SK-MEL-5 (cell line): ENCODE results near the gene ZFYVE28. TPM values are rescaled to one million over a fixed set of nuclear protein-coding genes. Genes with fewer than 3 reads are reported as not detected.

Experiments used
- DNase-seq: peaks from one replicate; pipeline ENCODE4 v3.0.0-alpha.2; 2016; ENCODE audit warnings: low read depth, low spot score
- in situ Hi-C: cut with HindIII; loops from 2 replicates; pipeline ENCODE4 v1.10.0; 2016; ENCODE audit warnings: low sequenced_read_pairs, high pct_unique_total_duplicates, low pct_unique_long_range_greater_than_20kb
- total RNA-seq: library from RNA; depleted of rRNA; stranded (reverse); fragments of >200 nt; shearing (Covaris generic); gene quantifications from 2 replicates; pipeline ENCODE4 v1.2.3, GENCODE V29; 2014

Gene ZFYVE28
- total RNA-seq, 1 experiment from 2014 or later = 3.1 TPM

DNA sequence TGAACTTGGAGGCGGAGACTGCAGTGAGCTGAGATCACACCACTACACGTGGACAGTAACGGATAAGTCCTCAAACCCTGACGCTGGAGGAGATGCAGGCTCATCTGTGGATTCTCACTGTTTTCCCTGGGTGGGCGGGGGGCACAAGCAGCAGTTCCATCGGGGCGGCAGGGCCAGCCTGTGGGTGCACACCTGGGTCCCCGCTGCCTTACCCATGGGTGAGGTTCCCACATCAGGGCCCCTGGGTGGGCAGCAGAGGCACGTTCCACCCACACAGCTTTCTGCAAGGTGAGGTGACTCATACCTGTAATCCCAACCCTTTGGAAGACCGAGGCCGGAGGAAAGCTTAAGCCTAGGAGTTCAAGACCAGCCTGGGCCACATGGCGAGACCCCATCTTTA, 100.0 kb downstream of the ZFYVE28 start:
- in situ Hi-C loops = no loop called here
- DNase-seq = no peak

DNA sequence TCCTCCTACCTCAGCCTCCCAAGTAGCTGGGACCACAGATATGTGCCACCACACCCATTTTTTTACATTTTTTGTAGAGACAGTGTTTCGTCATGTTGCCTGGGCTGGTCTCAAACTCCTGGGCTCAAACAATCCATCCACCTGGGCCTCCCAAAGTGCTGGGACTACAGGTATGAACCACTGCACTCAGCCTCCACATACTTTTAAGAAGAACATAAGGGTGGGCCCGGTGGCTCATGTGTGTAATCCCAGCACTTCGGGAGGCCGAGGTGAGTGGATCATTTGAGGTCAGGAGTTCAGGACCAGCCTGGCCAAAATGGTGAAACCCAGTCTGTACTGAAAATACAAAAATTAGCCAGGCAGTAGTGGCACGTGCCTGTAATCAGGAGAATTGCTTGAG, 105.1 kb downstream of the ZFYVE28 start:
- in situ Hi-C loops = no loop called here
- DNase-seq = no peak

- in situ Hi-C loops = no loop called here
- DNase-seq = no peak
Measured at GRCh38 chr4:2306773-2307410, 111.6 kb downstream of the ZFYVE28 start.

- in situ Hi-C loops = no loop called here
- DNase-seq = no peak
Measured at GRCh38 chr4:2305766-2306501, 112.5 kb downstream of the ZFYVE28 start.

DNA sequence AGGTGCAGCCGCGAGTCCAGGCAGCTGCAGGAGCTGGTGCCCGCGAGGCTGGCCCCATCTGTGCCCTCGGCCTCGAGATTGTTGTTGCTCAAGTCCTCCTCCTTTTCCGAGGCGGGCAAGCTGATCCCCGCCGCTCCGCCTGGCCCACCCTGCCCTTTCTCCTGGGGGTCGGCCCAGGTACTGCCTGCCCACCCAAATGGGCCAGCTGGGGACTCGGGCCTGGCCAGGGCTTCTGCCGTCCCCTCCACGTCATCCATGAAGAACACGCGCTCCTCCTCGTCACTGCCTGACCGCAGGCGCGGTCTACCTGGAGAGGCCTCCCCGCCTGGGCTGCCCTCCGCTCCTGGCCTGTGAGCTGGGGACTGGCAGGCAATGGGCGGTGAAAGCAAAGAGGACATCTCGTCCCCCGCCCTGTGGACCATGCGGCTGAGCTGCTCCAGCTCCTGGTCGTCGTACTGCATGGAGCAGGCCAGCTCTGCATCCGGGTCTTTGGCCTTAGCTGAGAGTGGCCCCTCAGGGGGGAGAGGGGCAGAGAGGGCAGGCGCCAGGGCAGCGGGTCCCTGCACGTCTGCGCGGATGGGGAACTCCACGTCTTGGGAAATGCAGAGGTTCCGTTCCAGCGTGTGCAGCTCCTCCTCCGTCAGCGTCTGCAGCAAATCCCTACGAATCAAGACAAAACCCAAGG, 113.4 kb downstream of the ZFYVE28 start:
- in situ Hi-C loops = no loop called here
- no peak for DNase-seq

- no peak for DNase-seq
- in situ Hi-C loops = no loop called here
Measured at GRCh38 chr4:2304321-2304876, 114.0 kb downstream of the ZFYVE28 start.

- DNase-seq = no peak
- in situ Hi-C loops = no loop called here
Measured at GRCh38 chr4:2303686-2304320, 114.6 kb downstream of the ZFYVE28 start.

GRCh38 chr4:2303121-2303685, 115.2 kb downstream of the ZFYVE28 start:
- no peak for DNase-seq
- in situ Hi-C loops = no loop called here

DNA sequence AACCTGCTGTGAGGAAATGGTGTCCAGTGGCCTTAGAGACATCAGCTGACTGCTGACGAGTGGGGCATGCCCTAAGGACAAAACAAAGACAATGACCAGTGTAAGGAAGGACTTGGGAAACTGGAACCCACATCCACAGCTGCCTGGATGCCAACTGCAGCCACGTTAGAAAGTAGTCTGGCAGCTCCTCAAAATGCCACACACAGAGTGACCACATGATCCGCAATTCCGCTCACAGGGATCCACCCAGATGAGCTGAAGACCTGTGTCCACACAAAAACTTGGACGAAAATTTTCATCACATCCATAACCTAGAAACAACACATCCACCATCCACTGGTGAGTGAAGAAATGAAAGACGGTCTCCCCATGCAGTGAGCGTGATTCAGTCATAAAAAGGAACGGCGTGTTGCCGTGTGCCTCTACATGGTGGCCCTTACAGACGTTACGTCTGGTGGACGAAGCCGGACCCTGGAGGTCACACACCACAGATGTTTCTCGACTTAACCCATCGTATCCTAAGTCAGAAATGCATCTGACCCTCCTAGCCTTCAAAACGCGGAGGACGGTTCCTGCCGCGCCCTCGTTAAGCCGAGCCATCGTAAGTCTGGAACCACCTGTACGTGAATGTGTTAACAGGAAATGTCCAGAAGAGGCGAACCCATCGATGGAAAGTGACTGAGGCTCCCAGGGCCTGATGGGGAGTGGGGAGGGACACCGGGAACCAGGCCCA, 115.9 kb downstream of the ZFYVE28 start:
- in situ Hi-C loops = no loop called here
- peak; percentile 13 for DNase-seq

DNA sequence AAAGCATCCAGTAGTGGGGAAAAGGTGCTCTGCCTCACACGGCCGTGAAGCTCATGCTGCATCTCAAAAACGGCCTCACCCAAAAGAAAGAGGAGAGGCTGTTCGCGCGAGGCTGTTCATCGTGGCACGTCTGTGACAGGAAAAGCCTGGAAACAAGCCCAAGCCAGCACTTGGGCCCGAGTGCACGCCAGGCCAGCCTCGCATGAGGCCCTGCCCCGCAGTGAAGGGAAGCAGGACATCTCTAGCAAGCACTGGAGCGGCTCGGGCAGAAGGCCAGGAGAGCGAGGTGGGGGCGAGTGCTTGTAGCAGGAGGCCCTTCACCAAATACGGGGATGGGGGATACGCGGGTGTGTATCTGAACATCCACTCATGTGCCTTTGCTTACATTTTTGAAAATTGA, 116.6 kb downstream of the ZFYVE28 start:
- no peak for DNase-seq
- in situ Hi-C loops = no loop called here

GRCh38 chr4:2301225-2301642, 117.2 kb downstream of the ZFYVE28 start:
- no peak for DNase-seq
- in situ Hi-C loops = no loop called here

DNA sequence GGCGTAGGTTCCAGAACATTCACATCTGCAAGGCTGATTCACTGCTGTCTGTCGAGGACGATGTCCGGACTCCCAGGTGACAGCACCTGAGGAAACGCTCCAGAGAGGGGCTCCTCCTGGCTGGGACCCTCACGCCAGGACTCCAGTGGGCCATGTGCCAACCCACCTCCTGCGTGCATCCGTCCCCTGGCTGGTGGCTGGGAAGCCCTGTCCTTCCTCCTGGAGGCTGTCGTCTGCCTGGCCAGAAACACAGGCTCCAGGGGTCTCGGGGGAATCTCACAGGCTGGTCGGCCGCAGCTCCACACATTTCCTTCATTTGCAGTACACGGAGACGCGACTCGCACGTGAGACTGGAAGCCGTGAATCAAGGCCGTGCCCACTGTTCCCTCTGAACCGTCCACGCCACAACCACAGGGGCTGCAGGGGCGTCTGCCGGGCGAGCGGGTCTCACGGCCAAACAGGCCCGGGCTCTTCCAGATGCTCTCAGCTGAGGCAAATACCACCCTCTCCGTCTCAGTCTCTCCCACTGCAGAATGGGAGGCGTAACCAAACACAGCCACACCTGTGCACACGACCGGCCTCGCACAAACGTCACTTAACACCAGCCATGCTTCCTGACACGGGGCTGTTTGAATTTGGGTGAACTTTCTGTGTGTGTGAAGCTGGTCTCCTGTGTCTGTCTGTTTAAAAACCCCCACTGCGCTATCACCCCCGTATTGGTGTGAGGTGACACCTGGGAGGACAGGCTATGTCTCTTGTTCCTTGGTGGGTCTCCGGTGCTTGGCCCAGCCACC, 117.8 kb downstream of the ZFYVE28 start:
- no peak for DNase-seq
- in situ Hi-C loops = no loop called here

DNA sequence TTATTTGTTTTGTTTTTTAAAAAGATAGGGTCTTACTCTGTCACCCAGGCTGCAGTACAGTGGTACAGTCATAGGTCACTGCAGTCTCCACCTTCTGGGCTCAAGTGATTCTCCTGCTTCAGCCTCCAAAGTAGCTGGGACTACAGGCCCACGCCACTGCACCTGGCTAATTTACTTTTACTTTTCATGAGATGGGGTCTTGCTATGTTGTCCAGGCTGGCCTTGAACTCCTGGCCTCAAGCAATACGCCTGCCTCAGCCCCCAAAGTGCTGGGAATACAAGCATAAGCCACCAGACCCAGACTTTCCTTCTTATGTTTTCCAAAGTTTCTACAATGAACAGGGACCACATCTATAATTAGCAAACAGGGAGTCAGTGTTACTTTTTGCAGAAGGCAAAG, 118.7 kb downstream of the ZFYVE28 start:
- in situ Hi-C loops = no loop called here
- DNase-seq = no peak

- in situ Hi-C loops = no loop called here
Measured at GRCh38 chr4:2298532-2298991, 119.9 kb downstream of the ZFYVE28 start.

DNA sequence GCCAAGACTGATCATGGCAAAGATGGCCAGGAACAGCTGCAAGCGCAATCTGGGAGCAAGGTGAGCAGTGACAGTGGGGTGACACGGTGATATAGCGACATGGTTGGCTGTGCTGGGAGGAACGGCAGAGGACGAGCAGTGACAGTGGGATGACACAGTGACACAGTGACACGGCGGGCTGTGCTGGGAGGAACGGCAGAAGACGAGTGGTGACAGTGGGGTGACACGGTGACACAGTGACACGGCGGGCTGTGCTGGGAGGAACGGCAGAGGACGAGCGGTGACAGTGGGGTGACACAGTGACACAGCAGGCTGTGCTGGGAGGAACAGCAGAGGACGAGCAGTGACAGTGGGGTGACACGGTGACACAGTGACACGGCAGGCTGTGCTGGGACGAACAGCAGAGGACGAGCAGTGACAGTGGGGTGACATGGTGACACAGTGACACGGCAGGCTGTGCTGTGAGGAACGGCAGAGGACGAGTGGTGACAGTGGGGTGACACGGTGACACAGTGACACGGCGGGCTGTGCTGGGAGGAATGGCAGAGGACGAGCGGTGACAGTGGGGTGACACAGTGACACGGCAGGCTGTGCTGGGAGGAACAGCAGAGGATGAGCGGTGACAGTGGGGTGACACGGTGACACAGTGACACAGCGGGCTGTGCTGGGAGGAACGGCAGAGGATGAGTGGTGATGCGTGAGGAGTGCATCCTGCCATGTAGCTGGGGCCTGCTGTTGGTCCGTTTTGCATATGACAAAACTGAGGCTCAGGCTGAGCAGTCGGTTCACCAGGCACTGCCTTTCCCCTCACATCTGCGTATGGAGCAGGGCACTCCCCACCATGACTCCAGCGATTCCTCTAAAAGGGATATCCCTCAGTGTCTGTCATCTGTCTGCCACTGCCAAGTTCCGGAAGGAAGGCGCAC, 120.6 kb downstream of the ZFYVE28 start:
- in situ Hi-C loops = no loop called here
- no peak for DNase-seq

More at GRCh38 chr4:2298532-2298991, 119.9 kb downstream of the ZFYVE28 start:
- DNase-seq = no peak
